GM11168 (cell line): ENCODE data around the gene CKB.

Experiments used
- in situ Hi-C: fragments of 300-500 bp; cut with MboI; formaldehyde crosslinking; loops from one replicate; pipeline ENCODE4 v1.12.0; 2022; ENCODE audit warnings: low sequenced_read_pairs; ENCODE audit not compliant: unreplicated experiment

CKB gene

GRCh38 chr14:103499709-103500108 is 22.9 kb downstream of the CKB start:
- in situ Hi-C loops = no loop called here

DNA sequence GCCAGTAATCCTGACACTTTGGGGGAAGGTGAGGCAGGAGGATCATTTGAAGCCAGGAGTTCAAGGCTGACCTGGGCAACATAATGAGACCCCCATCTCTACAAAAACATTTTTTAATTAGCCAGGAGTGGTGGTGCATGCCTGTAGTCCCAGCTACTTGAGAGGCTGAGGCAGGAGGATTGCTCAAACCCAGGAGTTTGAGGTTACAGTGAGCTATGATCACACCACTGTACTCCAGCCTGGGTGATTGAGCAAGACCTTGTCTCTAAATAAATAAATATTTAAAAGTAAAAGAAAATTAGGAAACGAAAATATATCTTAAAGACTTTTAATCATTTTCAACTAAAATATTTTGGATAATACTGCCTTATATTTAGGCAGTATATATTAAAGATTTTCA is 25.9 kb downstream of the CKB start:
- in situ Hi-C loops = no loop called here

- in situ Hi-C loops = no loop called here
Observed at GRCh38 chr14:103495854-103496253, 26.8 kb downstream of the CKB start.

GRCh38 chr14:103492156-103492925 is 30.3 kb downstream of the CKB start:
- in situ Hi-C loops = no loop called here

DNA sequence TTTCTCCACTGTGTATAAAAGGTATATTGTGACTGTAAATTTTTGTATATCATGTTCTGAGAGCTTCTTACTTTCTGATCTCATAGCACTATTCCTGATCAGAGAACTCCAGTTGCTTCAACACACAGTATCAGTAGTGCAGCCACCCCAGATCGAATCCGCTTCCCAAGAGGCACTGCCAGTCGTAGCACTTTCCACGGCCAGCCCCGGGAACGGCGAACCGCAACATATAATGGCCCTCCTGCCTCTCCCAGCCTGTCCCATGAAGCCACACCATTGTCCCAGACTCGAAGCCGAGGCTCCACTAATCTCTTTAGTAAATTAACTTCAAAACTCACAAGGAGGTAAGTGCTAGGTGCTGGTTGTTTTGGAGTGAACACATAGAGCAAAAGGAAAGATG is 30.9 kb downstream of the CKB start:
- in situ Hi-C loops = no loop called here

DNA sequence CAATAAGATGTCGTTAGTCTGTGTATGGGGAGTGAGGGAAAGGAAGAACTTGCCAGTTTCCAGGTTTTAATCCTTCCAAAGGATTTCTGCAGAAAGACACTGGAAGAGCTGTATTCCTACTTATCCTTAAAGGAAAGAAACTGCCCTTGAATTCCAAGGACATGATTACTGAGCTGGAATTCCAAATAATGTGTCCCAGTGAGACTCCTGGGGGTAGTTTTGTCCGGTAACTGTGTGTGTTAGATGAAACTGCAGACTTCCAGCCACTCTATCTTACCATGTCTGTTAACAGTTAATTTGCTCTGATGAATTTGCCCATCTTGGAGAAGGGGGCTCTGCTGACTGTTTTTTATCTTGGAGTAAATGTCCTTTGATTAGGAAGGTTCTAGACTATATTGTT is 33.0 kb downstream of the CKB start:
- in situ Hi-C loops = no loop called here

- in situ Hi-C loops = no loop called here
Observed at GRCh38 chr14:103488960-103489359, 33.7 kb downstream of the CKB start.

- in situ Hi-C loops = no loop called here
Observed at GRCh38 chr14:103488071-103488470, 34.6 kb downstream of the CKB start.

GRCh38 chr14:103485504-103485903 is 37.1 kb downstream of the CKB start:
- in situ Hi-C loops = no loop called here

GRCh38 chr14:103483600-103483999 is 39.0 kb downstream of the CKB start:
- in situ Hi-C loops = no loop called here

GRCh38 chr14:103480595-103480994 is 42.0 kb downstream of the CKB start:
- in situ Hi-C loops = no loop called here

GRCh38 chr14:103476631-103477030 is 46.0 kb downstream of the CKB start:
- in situ Hi-C loops = no loop called here

GRCh38 chr14:103476065-103476464 is 46.6 kb downstream of the CKB start:
- in situ Hi-C loops = no loop called here

DNA sequence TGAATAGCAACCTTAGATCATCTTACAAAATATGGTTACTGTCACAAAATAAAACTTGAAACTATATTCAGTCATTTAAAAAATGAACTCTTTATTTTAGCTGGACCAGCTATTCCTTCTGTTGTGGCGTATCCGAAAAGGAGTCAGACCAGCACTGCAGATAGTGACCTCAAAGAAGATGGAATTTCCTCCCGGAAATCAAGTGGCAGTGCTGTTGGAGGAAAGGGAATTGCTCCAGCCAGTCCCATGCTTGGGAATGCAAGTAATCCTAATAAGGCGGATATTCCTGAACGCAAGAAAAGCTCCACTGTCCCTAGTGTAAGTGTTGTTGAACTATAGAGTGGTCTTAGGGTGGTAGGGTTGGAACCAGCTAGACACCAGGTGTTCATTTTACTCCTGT is 47.7 kb downstream of the CKB start:
- in situ Hi-C loops = no loop called here

DNA sequence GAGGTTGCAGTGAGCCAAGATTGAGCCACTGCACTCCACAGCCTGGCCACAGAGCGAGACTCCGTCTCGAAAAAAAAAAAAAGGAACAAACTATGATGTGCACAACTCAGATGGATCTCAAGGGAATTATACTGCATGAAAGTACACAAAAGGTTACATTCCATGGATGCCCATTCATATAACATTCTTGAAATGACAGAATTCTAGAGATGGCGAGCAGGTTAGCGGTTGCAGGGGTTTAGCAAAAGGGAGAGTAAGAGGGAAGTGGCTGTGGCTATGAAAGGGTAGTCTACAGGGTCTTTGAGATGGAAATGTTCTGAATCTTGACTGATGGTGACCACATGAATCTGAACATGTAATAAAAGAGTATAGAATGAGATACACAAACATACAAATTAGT is 49.7 kb downstream of the CKB start:
- in situ Hi-C loops = no loop called here
